ENCODE results near the gene RFX7. TPM values are rescaled to one million over a fixed set of nuclear protein-coding genes. Genes with fewer than 3 reads are reported as not detected.

Gene RFX7
- total and polyA plus RNA-seq, 2 of the 4 experiments (the other 2 are of a cell fraction), result 4.1 to 10.6 TPM

DNA sequence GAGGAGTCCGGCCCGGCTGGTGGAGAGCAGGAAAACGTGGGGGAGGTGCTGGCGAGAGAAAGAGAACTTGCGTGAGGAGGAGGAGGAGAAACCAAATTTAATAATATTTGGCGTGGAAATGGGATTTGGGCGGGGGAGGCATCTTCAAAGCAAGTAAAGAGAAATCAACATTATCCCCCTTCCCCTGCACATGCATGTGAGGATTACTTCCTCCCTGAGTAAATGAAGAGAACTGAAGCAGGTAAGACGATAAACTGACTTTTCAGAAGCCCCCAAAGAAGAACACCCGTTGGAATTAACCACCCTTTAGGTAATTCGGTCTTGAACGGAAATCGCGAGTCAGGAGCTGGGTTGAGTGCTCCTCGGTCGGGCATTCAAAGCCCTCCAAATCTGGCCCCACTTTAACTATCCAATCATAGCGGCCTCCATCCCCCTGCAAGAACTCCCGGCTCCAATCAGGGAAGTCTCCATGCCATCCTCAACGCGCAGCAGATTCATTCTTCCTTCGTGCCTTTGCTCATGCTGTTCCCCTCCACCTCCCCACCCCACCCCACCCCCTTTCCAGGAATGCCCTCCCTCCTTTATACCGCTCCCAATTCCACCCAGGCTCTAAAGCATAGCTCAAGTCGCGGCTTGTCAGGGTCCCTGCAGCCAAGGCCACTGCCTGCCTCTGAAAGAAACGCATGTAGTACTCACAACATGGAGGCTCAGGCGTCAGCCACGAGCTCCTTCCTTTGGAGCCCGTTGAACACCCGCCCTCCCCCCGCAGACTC is 545 bp upstream of the RFX7 start:
- intact Hi-C loops (cut with micrococcal nuclease), result loop anchor here (5.0 kb wide), 2 partner anchors 97 to 147 kb away; no protein-coding TSS in a partner anchor
- peak overlapping the region; percentile 66 for H4K91ac ChIP-seq (ENCODE audit: insufficient read depth, low read depth, low read length)
- H3K4me3 ChIP-seq (ENCODE audit: insufficient read depth, low read depth, low read length), result peak overlapping the region; percentile 89
- peak overlapping the region; percentile 50; the same call in 1 of the 2 replicates for H4K5ac ChIP-seq (ENCODE audit: low read depth, low read length)
- POLR2A ChIA-PET (ENCODE audit: unreplicated experiment), result no interaction called here
- in situ Hi-C loops (cut with MboI; ENCODE audit: low sequenced_read_pairs), result no loop called here
- peak overlapping the region; percentile 85 for H3K23ac ChIP-seq (ENCODE audit: low read depth, low read length)
- H3K14ac ChIP-seq (replicated peaks; ENCODE audit: low read depth, low read length), result peak overlapping the region; percentile 34
- H3K9me3 ChIP-seq (ENCODE audit: control insufficient read depth, insufficient read depth, low read length), result no peaks in the 10 kb centered on the region
- no peak for TF ChIP-seq MAFK (IDR thresholded peaks at IDR 0.05; ENCODE audit: low read depth, low read length)
- no peak for TF ChIP-seq POLR2A (IDR thresholded peaks at IDR 0.05; ENCODE audit: low read depth, low read length)
- no peak for TF ChIP-seq RCOR1 (IDR thresholded peaks at IDR 0.05; ENCODE audit: insufficient replicate concordance, low read length)
- TF ChIP-seq CEBPB (IDR thresholded peaks at IDR 0.05; ENCODE audit: low read depth, low read length), result no peak
- TF ChIP-seq BHLHE40 (IDR thresholded peaks at IDR 0.05; ENCODE audit: low read depth, low read length), result no peak
- TF ChIP-seq MAZ (IDR thresholded peaks at IDR 0.05; ENCODE audit: borderline replicate concordance, low read depth, low read length), result no peak; the same call in 1 of the 2 replicates
- TF ChIP-seq, protein P1, sequence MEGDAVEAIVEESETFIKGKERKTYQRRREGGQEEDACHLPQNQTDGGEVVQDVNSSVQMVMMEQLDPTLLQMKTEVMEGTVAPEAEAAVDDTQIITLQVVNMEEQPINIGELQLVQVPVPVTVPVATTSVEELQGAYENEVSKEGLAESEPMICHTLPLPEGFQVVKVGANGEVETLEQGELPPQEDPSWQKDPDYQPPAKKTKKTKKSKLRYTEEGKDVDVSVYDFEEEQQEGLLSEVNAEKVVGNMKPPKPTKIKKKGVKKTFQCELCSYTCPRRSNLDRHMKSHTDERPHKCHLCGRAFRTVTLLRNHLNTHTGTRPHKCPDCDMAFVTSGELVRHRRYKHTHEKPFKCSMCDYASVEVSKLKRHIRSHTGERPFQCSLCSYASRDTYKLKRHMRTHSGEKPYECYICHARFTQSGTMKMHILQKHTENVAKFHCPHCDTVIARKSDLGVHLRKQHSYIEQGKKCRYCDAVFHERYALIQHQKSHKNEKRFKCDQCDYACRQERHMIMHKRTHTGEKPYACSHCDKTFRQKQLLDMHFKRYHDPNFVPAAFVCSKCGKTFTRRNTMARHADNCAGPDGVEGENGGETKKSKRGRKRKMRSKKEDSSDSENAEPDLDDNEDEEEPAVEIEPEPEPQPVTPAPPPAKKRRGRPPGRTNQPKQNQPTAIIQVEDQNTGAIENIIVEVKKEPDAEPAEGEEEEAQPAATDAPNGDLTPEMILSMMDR (conservative IDR thresholded peaks at IDR 0.05; ENCODE audit: low read depth, low read length), result no peak
- ATAC-seq (ENCODE audit: low read depth), result peak; percentile 66
- peak overlapping the region; percentile 3; the same call in 1 of the 2 replicates for H2BK20ac ChIP-seq (ENCODE audit: low read depth, low read length)
- H3K36me3 ChIP-seq (ENCODE audit: control insufficient read depth, insufficient read depth, low read length), result no peaks in the 10 kb centered on the region
- peak; percentile 67 for DNase-seq
- peak overlapping the region; percentile 46; the same call in 2 of the 3 replicates for H2BK15ac ChIP-seq (ENCODE audit: low read depth, low read length)
- no peaks in the 10 kb centered on the region; the same call in 1 of the 2 replicates for H3K9me1 ChIP-seq (ENCODE audit: insufficient read depth, low read length)
- H3K4me1 ChIP-seq (ENCODE audit: control insufficient read depth, insufficient read depth, low read length), result peaks cover 4% of the 10 kb centered on the region
- CTCF ChIA-PET, result interaction anchor here (0.6 to 1.4 kb wide), 3 partner anchors 9 to 185 kb away, joined by 3 to 7 read pairs (median 3); no protein-coding TSS in a partner anchor
- H3K4ac ChIP-seq (ENCODE audit: low read depth, low read length), result peak overlapping the region; percentile 73
- H2BK120ac ChIP-seq (ENCODE audit: low read depth, low read length), result peak overlapping the region; percentile 36
- 0% methylated on average over 9 of the region's 29 CpGs; no CpG with 5 or more reads in 1 of the 2 experiments for WGBS, 2 experiments (ENCODE audit: extremely low coverage in 2 of 2, insufficient read length in 1 of 2)
- H3K79me1 ChIP-seq (ENCODE audit: low read depth in 1 of 2, low read length in 2 of 2), result peaks cover 0 to 16% of the 10 kb centered on the region in 2 experiments; a peak in 2 of 4 replicates
- peak overlapping the region; percentile 99 for H3K4me2 ChIP-seq (ENCODE audit: low read depth, low read length)
- H2BK5ac ChIP-seq (ENCODE audit: low read depth, low read length, poor library complexity, severe bottlenecking), result peak overlapping the region; percentile 88
- peaks cover 7% of the 10 kb centered on the region; the same call in 1 of the 2 replicates for H4K20me1 ChIP-seq (ENCODE audit: insufficient read depth, low read length)
- 0 out of 2 replicates have a peak overlapping the region, but pooled peaks have one; percentile 20 for H2AK5ac ChIP-seq (ENCODE audit: low read depth, low read length)
- peak overlapping the region; percentile 81 to 91 for H4K8ac ChIP-seq (ENCODE audit: low read depth in 2 of 2, low read length in 2 of 2)
- peak overlapping the region; percentile 85 for H2AK9ac ChIP-seq (replicated peaks; ENCODE audit: low read depth, low read length, poor library complexity)
- peak overlapping the region; percentile 48 for H3K56ac ChIP-seq (ENCODE audit: extremely low read depth, insufficient read depth, low read length)
- dilution Hi-C loops (cut with HindIII; ENCODE audit: low sequenced_read_pairs, unreplicated experiment), result no loop called here
- H3K18ac ChIP-seq (ENCODE audit: low read depth, low read length), result peak overlapping the region; percentile 90
- no TSS peak for BruUV-seq (replicated peaks)
- H2AFZ ChIP-seq (replicated peaks; ENCODE audit: low read length, poor library complexity), result peak overlapping the region; percentile 94
- H3K27ac ChIP-seq (ENCODE audit: insufficient read depth, low read length), result peak overlapping the region; percentile 99
- peak overlapping the region; percentile 86 for H3K9ac ChIP-seq (ENCODE audit: low read depth, low read length)
- H3K27me3 ChIP-seq (ENCODE audit: control insufficient read depth, insufficient read depth, low read length), result no peaks in the 10 kb centered on the region
